B cell (primary cell): Measurements from ENCODE around the gene LRRC3. TPM values are rescaled to one million over a fixed set of nuclear protein-coding genes. Genes with fewer than 3 reads are reported as not detected.

ENCODE experiments used
- ATAC-seq: fragments of 200-7000 bp; cut with Tn5 transposase; one replicate; pipeline ENCODE4 v1.10.0; 2021; ENCODE audit warnings: low read depth, mild to moderate bottlenecking, moderate number of reproducible peaks, moderate library complexity
- CTCF ChIA-PET: fragments of 350-600 bp; sonication (Branson Sonifier 250); formaldehyde crosslinking; loops from one replicate; lab custom pipeline; 2021; ENCODE audit warnings: antibody characterized with exemption, inconsistent platforms; lab: Charles Lee
- POLR2A ChIA-PET: fragments of 350-600 bp; sonication (Branson Sonifier 250); formaldehyde crosslinking; loops from one replicate; lab custom pipeline; 2021; ENCODE audit warnings: antibody characterized with exemption; lab: Charles Lee
- DNase-seq: peaks from one replicate; pipeline ENCODE4 v3.0.0; 2013
- H2AFZ ChIP-seq: 2 replicates; pipeline ENCODE4 v1.6.1; 2012; ENCODE audit warnings: mild to moderate bottlenecking, low read depth, low read length; ENCODE audit not compliant: insufficient read depth, poor library complexity, severe bottlenecking
- H3K27ac ChIP-seq, 2 donors: 1 replicate in 1 of 2; 2 replicates in 1 of 2; pipeline ENCODE4 v1.5.1; 2012 to 2013; ENCODE audit warnings: low read length in 2 of 2, mild to moderate bottlenecking in 2 of 2, moderate library complexity in 1 of 2
- H3K27me3 ChIP-seq, 4 experiments: fragments of 200-600 bp in 1 of 4; sonication (generic) in 1 of 4; replicated peaks in 1 of 4; 1 replicate in 2 of 4; 2 replicates in 2 of 4; pipeline versions ENCODE4 v1.6.1 to v1.7.0; 2013 to 2016; ENCODE audit warnings: low read length in 3 of 4, mild to moderate bottlenecking in 2 of 4, mixed read lengths in 1 of 4, moderate library complexity in 1 of 4; ENCODE audit not compliant: insufficient read depth in 4 of 4, control insufficient read depth in 3 of 4; ENCODE audit errors: control extremely low read depth in 1 of 4
- H3K36me3 ChIP-seq, 2 experiments: replicated peaks in 1 of 2; 1 replicate in 1 of 2; 2 replicates in 1 of 2; pipeline versions ENCODE4 v1.6.1 to v1.7.1; 2013; ENCODE audit warnings: low read length in 1 of 2; ENCODE audit not compliant: insufficient read depth in 2 of 2, control insufficient read depth in 1 of 2; ENCODE audit errors: control extremely low read depth in 1 of 2, extremely low read depth in 1 of 2
- H3K4me1 ChIP-seq, 2 donors: fragments of 200-600 bp in 1 of 2; sonication (generic) in 1 of 2; 1 replicate in 1 of 2; 2 replicates in 1 of 2; pipeline versions ENCODE4 v1.5.1 to v1.6.1; 2013 to 2017; ENCODE audit warnings: low read length in 2 of 2; ENCODE audit not compliant: control insufficient read depth in 2 of 2, insufficient read depth in 2 of 2
- H3K4me2 ChIP-seq: replicated peaks from 2 replicates; pipeline ENCODE3; 2012; ENCODE audit warnings: mild to moderate bottlenecking, low read depth, low read length; ENCODE audit not compliant: poor library complexity, severe bottlenecking
- H3K4me3 ChIP-seq, 5 experiments: fragments of 200-600 bp in 1 of 5; sonication (generic) in 1 of 5; 1 replicate in 3 of 5; 2 replicates in 2 of 5; pipeline versions ENCODE4 v1.5.1 to v1.7.0; 2011 to 2016; ENCODE audit warnings: low read length in 4 of 5, mild to moderate bottlenecking in 4 of 5, low read depth in 2 of 5, control low read depth in 1 of 5, moderate library complexity in 1 of 5; ENCODE audit not compliant: insufficient read depth in 1 of 5; ENCODE audit errors: control extremely low read depth in 1 of 5, extremely low read depth in 1 of 5
- H3K79me2 ChIP-seq: fragments of 200-600 bp; sonication (generic); one replicate; pipeline ENCODE4 v1.6.0; 2016; ENCODE audit warnings: low read length; ENCODE audit not compliant: control insufficient read depth, insufficient read depth
- H3K9ac ChIP-seq: fragments of 200-600 bp; sonication (generic); 2 replicates; pipeline ENCODE4 v1.6.1; 2017; ENCODE audit warnings: mild to moderate bottlenecking, low read length, moderate library complexity
- H3K9me3 ChIP-seq, 3 donors: one replicate each; pipeline versions ENCODE4 v1.6.1 to v1.7.1; 2013; ENCODE audit warnings: low read length in 2 of 3; ENCODE audit not compliant: control insufficient read depth in 2 of 3, insufficient read depth in 1 of 3; ENCODE audit errors: control extremely low read depth in 1 of 3
- H4K20me1 ChIP-seq: 2 replicates; pipeline ENCODE4 v1.6.0; 2012; ENCODE audit warnings: mild to moderate bottlenecking, low read length; ENCODE audit not compliant: insufficient read depth, control insufficient read depth, poor library complexity, severe bottlenecking
- H3K27ac Mint-ChIP-seq: one replicate; pipeline ENCODE4 v1.8.0; 2021; ENCODE audit warnings: mixed read lengths
- H3K27me3 Mint-ChIP-seq: one replicate; pipeline ENCODE4 v1.8.0; 2021; ENCODE audit warnings: mixed read lengths
- H3K4me1 Mint-ChIP-seq: one replicate; pipeline ENCODE4 v1.8.0; 2021; ENCODE audit warnings: mixed read lengths
- H3K4me3 Mint-ChIP-seq: one replicate; pipeline ENCODE4 v1.8.0; 2021; ENCODE audit warnings: mixed read lengths
- H3K9me3 Mint-ChIP-seq: one replicate; pipeline ENCODE4 v1.8.0; 2022; ENCODE audit warnings: mixed read lengths; ENCODE audit not compliant: insufficient read depth
- CTCF ChIP-seq: fragments of 200-600 bp; IDR thresholded peaks from one replicate; pipeline ENCODE4 v1.8.0; 2022; ENCODE audit warnings: antibody characterized with exemption, mild to moderate bottlenecking
- EZH2 ChIP-seq: IDR thresholded peaks from 2 replicates; pipeline ENCODE4 v1.6.1; 2012; ENCODE audit warnings: borderline replicate concordance, low read depth, mild to moderate bottlenecking, moderate library complexity, low read length; ENCODE audit not compliant: insufficient read depth, poor library complexity, severe bottlenecking
- WGBS: methylation state at CpG from one replicate; pipeline ENCODE4 v1.1.5; 2013; ENCODE audit warnings: missing lambda C conversion rate; ENCODE audit not compliant: insufficient coverage; 5-methylcytosine and 5-hydroxymethylcytosine counted together
- intact Hi-C: fragments of 100-400 bp; cut with micrococcal nuclease; formaldehyde crosslinking; loops from one replicate; pipeline ENCODE4 v1.10.0; 2022
- polyA plus RNA-seq: library from polyadenylated mRNA; depleted of rRNA; stranded (reverse); fragments of >200 nt; gene quantifications from 2 replicates; pipeline ENCODE4 v1.2.3, GENCODE V29; 2012
- total RNA-seq, 2 donors: library from RNA; stranded (reverse); fragments of 120-200 nt in 1 of 2; gene quantifications; 1 replicate in 1 of 2; 2 replicates in 1 of 2; pipeline versions ENCODE4 v1.2.3 to v1.2.4, GENCODE V29; 2013 to 2022

The LRRC3 gene
- total and polyA plus RNA-seq, 2 donors (not counting 1 experiment from before 2014, with no cell fraction given): 0.46 to 3.3 TPM

- H3K4me2 ChIP-seq: peak overlapping the region; percentile 72
- no peak overlapping the region for H3K4me3 ChIP-seq
- H3K4me1 ChIP-seq: peaks cover 9 to 11% of the 10 kb centered on the region in 2 donors
- H3K4me1 Mint-ChIP-seq: peaks cover 7% of the 10 kb centered on the region
- intact Hi-C loops: loop anchor here (1.0 to 5.0 kb wide), 3 partner anchors 283 to 422 kb away; partner anchors contain the start of gene UBE2G2
- H2AFZ ChIP-seq: peak overlapping the region; percentile 40
- 60% methylated on average over 18 of the region's 18 CpGs for WGBS
- H4K20me1 ChIP-seq: no peaks in the 10 kb centered on the region
- peaks cover 0 to 3% (median 0%) of the 10 kb centered on the region in 3 donors for H3K9me3 ChIP-seq
- ChIA-PET CTCF (interaction anchor here (0.6 to 3.6 kb wide), 11 partner anchors 26 to 626 kb away, joined by 3 to 37 read pairs (median 3); partner anchors contain the start of gene UBE2G2), POLR2A (interaction anchor here (0.6 kb wide), 1 partner anchor 336 kb away, joined by 3 read pairs; no protein-coding TSS in a partner anchor)
- H3K9ac ChIP-seq: no peak overlapping the region
- DNase-seq (no peak), ATAC-seq (no peak)
- H3K79me2 ChIP-seq: no peaks in the 10 kb centered on the region
- H3K27ac ChIP-seq: no peak overlapping the region
- peaks cover 0 to 9% (median 4%) of the 10 kb centered on the region in 4 experiments for H3K27me3 ChIP-seq
- H3K27me3 Mint-ChIP-seq: peaks cover 10% of the 10 kb centered on the region
- H3K9me3 Mint-ChIP-seq: no peaks in the 10 kb centered on the region
- H3K36me3 ChIP-seq: no peaks in the 10 kb centered on the region
- no peak overlapping the region for H3K27ac Mint-ChIP-seq
- no peak overlapping the region for H3K4me3 Mint-ChIP-seq
- no peak for TF ChIP-seq EZH2
- TF ChIP-seq CTCF: no peak
Observed at GRCh38 chr21:44510109-44510507, 54.8 kb downstream of the LRRC3 start.

- H3K27ac Mint-ChIP-seq: no peak overlapping the region
- peaks cover 7% of the 10 kb centered on the region for H3K4me1 Mint-ChIP-seq
- peak overlapping the region; percentile 33 for H3K9ac ChIP-seq
- WGBS: 3% methylated on average over 36 of the region's 36 CpGs
- ATAC-seq (peak; percentile 79), DNase-seq (peak; percentile 77)
- H3K4me2 ChIP-seq: peak overlapping the region; percentile 72
- no peak overlapping the region for H3K27ac ChIP-seq
- no peaks in the 10 kb centered on the region for H3K79me2 ChIP-seq
- H3K4me3 ChIP-seq: peak overlapping the region in 3 of 5 experiments; percentile 11 to 35 (median 35)
- H3K4me3 Mint-ChIP-seq: peak overlapping the region; percentile 19
- intact Hi-C loops: loop anchor here (1.0 to 5.0 kb wide), 3 partner anchors 283 to 422 kb away; partner anchors contain the start of gene UBE2G2
- no peaks in the 10 kb centered on the region for H4K20me1 ChIP-seq
- H3K36me3 ChIP-seq: no peaks in the 10 kb centered on the region
- H3K4me1 ChIP-seq: peaks cover 9 to 11% of the 10 kb centered on the region in 2 donors
- H3K9me3 ChIP-seq: peaks cover 0 to 3% (median 0%) of the 10 kb centered on the region in 3 donors
- no peaks in the 10 kb centered on the region for H3K9me3 Mint-ChIP-seq
- CTCF ChIA-PET: interaction anchor here (0.6 to 3.6 kb wide), 12 partner anchors 26 to 625 kb away, joined by 3 to 37 read pairs (median 4); partner anchors contain the start of gene UBE2G2
- peak overlapping the region; percentile 40 for H2AFZ ChIP-seq
- TF ChIP-seq CTCF (peak; percentile 85), EZH2 (no peak)
- H3K27me3 ChIP-seq: peaks cover 0 to 9% (median 4%) of the 10 kb centered on the region in 4 experiments
- peaks cover 10% of the 10 kb centered on the region for H3K27me3 Mint-ChIP-seq
- POLR2A ChIA-PET: no interaction called here
Observed at GRCh38 chr21:44510508-44511218, 55.4 kb downstream of the LRRC3 start.
